Measurements from ENCODE around the gene PITPNM2.

Gene PITPNM2

DNA sequence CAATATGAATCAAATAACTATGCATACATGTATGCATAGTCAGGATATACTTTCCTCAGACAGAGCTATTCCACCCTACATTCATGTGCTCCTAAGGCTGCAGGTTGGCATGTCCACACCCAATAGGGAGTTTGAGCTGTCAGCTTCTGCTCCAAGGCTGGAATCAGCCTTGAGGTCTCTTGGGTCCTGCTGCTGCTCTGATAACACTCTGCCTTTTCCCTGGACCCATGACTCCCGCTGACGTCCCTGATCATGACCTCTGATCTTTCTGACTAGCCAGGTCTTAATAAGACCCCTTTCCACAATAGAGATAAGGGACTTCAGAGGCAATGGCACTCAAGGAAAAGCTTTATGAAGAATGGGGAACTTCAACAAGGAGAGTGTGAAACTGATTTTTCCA is 5.7 kb downstream of the PITPNM2 start:
- DNase-seq (ENCODE audit: low read depth, low spot score) = no peak
- H3K27ac ChIP-seq = no peak overlapping the region

- no peak overlapping the region for H3K27ac ChIP-seq
Observed at GRCh38 chr12:123143736-123144461, 7.0 kb downstream of the PITPNM2 start.

DNA sequence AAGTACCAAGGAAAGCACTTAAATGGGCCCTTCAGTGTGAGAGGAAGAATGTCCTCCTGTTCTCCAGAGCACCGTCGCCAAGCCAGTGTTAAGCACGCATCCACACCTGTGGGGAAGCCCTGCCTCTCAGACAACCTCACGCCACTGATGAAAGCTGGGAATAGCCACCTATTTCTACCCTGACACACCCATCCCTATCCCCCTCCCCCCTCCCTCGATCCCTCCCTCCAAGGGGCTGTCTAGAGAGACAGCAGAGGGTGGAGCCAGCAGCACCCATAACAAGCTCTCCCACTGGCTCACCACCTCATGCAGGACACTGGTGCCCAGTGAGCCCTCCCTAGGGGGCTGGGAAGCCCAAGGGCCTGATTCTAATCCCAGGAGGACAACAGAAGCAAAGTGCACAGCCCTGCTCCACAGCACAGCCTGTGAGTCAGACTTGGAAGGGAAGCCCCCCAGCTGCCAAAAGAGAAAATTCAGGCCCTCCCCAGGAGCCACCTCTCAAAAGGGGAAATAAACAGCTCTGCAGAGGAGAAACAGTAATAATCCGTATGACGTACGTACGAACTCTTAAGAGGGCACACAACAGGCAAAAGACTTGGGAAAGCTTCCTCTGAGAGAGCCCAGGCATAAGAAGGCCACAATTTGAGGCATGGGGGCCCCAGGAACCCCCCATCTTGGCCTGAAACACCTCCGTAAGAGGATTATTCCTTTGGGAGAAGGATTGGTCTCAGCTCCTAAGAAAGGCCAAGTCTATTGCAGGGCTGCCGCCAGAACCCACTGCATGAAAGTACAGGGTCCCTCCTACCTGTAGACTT is 7.8 kb downstream of the PITPNM2 start:
- H3K27ac ChIP-seq = no peak overlapping the region
- DNase-seq (ENCODE audit: low read depth, low spot score) = no peak

More at GRCh38 chr12:123143736-123144461, 7.0 kb downstream of the PITPNM2 start:
- no peak for DNase-seq (ENCODE audit: low read depth, low spot score)

- no peak for DNase-seq (ENCODE audit: low read depth, low spot score)
- H3K27ac ChIP-seq = no peak overlapping the region
Observed at GRCh38 chr12:123142518-123142840, 8.4 kb downstream of the PITPNM2 start.

DNA sequence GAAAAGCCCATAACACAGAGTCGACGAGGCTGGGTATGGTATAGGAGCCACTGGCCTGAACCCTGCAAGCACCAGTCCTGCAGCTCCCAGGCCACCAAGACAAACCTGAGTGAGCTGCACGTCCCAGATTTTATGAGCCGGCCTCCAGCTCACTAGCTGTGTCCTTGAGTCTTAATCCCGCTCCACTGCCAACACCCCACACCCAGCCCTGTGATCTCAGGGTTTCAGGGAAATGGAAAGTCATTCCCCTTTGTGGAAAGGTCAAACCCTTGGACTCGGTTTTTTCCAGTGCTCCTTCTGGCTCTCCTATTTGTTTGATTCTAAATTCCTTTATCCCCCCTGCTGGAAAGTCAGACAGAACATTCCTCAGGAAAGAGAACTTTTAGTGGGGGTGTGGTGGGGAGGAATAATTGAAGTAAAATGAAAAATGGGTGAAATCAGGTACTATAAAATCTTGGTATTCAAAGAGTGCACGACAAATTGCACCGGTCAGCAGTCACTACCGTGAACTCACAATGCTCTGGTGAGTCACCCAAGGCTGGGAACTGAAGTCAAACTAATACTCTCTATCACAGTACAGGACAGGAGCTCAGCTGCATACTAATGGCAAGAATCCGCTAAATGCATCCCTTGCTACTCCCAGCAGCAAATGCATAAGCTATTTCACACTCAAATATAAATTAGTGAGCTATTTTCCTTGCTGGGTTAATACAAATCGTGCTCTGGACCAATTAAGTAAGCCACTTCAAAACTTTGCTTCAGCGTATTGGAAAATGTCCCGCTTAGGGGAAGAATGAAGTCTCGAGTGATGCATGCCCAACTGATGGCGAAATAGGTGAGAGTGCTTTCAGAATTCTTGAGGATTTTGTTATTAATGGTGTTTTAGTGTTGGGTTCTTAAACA is 9.0 kb downstream of the PITPNM2 start:
- no peak for DNase-seq (ENCODE audit: low read depth, low spot score)
- no peak overlapping the region for H3K27ac ChIP-seq

GRCh38 chr12:123140676-123141614 is 9.9 kb downstream of the PITPNM2 start:
- H3K27ac ChIP-seq = no peak overlapping the region
- DNase-seq (ENCODE audit: low read depth, low spot score) = no peak

DNA sequence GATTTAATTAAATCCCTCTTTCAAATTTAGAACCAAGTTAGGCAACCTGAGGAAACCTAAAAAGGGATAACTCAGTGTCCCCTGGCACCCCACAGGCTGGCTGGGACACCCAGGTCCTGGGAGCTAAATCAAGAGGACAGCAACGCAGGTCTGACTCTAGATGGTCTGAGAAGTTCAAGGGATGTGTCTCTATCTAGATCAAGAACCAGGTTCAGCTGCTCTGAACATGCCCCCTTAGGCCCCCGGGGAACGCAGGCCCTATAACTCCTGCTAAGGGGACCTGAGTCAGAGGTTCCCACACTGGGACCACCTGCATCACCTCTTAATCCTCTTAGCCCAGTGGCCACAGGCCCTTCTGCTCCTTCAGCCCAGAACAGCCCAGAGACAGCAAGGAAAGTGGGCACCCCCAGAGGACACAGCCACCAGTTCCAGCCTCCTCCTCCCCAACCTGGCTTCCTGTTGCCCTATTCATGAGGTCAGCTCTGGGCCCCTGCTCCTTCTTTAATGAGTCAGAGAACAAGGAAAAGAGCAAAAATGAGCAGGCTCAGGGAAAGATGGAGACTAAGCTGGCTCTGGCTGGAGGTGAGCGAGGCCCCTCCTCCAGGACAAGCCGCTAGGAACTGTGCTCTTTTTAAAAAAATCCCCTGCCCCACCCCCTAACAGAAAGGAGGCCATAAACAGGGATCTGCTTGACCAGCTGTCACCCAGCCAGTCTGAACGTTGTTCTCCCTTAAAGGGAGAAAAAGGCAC is 10.8 kb downstream of the PITPNM2 start:
- no peak for DNase-seq (ENCODE audit: low read depth, low spot score)
- no peak overlapping the region for H3K27ac ChIP-seq

DNA sequence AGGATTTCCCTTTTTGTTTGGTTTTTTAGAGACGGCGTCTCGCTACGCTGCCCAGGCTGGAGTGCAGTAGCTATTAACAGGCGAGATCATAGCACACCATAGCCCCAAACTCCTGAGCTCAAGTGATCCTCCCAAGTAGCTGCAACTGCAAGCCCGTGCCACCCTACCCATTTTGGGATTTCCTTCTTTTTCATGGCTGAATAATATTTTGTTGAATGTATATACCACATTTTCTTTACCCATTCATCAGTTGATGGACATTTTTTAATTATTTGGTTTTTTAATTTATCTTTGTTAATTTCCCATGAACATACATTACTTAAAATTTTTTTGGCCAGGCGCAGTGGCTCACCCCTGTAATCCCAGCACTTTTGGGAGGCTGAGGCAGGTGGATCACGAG is 15.2 kb downstream of the PITPNM2 start:
- no peak for DNase-seq (ENCODE audit: low read depth, low spot score)
- H3K27ac ChIP-seq = no peak overlapping the region

- DNase-seq (ENCODE audit: low read depth, low spot score) = no peak
Observed at GRCh38 chr12:123134826-123135225, 16.1 kb downstream of the PITPNM2 start.

GRCh38 chr12:123134271-123134671 is 16.6 kb downstream of the PITPNM2 start:
- H3K27ac ChIP-seq = no peak overlapping the region
- no peak for DNase-seq (ENCODE audit: low read depth, low spot score)

More at GRCh38 chr12:123134826-123135225, 16.1 kb downstream of the PITPNM2 start:
- H3K27ac ChIP-seq = no peak overlapping the region

DNA sequence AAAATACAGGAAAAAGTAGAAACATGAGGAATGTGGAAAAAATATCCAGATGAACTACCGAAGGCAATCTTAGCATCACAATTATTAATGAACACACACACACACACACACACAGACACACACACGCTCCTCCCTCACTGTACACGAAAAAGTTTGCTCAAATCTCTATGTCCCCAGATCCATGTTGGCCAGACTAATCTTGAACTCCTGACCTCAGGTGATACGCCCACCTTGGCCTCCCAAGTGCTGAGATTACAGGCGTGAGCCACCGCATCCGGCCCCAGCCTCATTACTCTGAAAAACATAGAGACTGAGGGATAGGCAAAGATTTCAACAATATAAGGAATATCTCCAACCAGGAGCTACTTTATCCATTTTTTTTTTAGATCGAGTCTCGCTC is 17.2 kb downstream of the PITPNM2 start:
- H3K27ac ChIP-seq = no peak overlapping the region

DNA sequence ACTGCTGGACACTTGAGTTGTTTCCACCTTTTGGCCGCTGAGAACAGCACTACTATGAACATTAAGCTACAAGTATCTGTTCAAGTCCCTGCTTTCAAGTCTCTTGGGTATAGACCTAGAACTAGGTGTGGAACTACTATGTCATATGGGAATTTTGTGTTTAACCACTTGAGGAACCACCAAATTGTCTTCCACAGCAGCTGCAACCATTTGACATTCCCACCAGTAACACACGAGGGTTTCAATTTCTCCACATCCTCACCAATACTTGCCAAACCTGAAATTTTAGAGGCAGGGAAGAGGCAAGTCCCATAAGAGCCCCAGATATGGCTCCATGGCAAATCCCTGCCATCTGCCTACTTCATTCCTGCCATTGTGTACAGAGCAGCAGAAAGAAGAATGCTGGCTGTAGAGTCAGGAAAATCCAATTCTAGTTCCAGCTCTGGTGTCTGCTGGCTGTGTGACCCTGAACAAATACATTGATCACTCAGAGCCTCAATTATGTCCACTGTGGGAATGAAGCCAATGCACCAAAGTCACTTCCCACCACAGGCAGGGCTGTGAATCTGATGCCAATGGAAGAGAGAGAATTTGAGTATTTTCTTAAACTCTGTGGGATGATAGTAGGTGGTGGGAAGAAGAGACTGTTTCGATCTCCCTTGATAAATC is 17.8 kb downstream of the PITPNM2 start:
- no peak overlapping the region for H3K27ac ChIP-seq
- DNase-seq (ENCODE audit: low read depth, low spot score) = no peak

More for the DNA sequence above, 17.2 kb downstream of the PITPNM2 start:
- DNase-seq (ENCODE audit: low read depth, low spot score) = no peak

DNA sequence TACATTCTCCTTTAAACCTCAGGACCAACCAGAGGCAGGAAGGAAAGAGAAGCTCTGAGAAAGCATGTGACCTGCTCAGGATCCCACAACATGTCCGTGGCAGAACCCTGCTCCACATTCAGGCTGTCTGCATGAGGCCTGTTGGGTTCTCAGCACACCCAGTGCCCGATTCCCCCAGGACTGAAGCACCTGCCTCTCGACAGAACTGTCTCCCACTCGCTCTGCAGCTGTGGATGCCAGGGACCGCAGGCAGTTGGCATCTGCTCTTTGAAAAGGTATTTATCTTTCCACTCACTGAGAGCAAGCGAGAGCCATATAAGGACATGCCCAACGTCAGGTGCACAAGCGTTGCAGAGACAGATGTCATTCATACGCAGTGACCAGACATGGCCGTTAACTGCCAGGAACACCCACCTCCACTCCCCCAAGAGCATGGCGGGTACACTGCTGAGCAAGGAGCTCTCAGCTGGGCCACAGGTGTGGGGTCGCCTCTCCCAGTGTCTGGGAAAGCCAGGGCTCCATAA is 18.9 kb downstream of the PITPNM2 start:
- DNase-seq (ENCODE audit: low read depth, low spot score) = no peak
- no peak overlapping the region for H3K27ac ChIP-seq

DNA sequence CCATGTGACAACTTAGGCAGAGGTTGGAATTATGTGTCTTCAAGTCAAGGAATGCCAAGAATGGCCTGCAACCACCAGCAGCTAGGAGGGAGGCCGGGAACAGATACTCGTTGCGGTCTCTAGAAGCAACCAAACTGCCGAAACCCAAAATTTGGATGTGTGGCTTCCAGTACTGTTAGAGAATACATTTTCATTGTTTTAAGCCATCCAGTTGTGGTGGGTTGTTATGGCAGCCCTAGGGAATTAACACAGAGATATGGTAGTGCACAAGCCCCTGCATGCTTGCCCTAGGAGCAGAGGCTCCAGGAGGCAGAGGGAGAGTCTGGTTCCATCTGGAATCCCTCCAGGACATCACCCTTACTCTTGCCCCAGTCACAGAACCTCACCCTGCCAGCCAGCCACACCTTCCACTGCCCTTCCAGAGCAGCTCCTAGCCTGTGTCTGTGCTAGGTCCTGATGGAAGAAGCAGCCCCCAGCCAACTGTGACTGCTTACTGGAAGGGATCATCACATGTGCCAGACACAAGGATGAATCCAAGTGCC is 19.5 kb downstream of the PITPNM2 start:
- no peak overlapping the region for H3K27ac ChIP-seq
- no peak for DNase-seq (ENCODE audit: low read depth, low spot score)

GRCh38 chr12:123129621-123130020 is 21.3 kb downstream of the PITPNM2 start:
- no peak overlapping the region for H3K27ac ChIP-seq
- no peak for DNase-seq (ENCODE audit: low read depth, low spot score)

GRCh38 chr12:123127182-123127495 is 23.8 kb downstream of the PITPNM2 start:
- peak overlapping the region; percentile 42 for H3K27ac ChIP-seq
- no peak for DNase-seq (ENCODE audit: low read depth, low spot score)

DNA sequence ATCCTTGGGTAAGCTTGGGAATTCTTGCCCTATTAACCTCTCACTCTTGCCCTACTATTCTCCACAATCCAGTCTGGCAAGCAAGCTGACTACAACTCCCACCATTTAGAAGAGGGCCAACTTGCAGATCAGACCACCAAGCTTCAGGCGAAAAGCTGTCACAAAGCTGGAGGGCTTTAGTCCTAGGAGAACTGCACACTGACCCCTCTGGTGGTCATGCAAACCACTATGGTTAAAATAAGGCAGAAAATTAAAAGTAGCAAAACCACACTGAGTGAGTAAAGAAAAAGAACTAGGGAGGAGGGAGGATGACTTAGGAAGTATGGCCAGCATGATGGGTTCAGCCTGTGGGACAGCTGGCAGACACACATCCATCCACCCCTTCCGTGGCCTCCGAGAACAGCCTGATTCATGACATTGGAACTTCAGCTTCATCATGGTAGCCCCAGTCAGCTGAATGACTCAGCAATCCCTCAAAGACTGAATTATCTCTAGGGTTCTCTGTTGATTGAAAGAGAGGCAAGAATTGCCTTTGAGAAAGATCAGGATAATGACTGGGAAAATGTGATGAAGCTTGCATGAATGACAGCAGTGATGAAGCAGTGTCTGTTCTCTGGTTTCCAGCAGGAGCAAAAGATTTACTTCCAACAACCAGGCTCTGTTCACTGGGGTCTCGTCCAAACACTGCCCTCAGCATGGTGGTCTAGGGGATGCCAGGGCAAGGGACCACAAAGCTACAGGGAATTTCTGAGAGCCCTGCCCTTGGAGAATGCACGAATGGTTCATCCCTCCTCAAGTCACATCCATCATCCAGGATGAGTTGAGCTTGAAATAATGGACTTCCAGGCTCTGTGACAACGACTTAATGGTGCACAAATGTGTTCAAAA is 24.4 kb downstream of the PITPNM2 start:
- DNase-seq (ENCODE audit: low read depth, low spot score) = peak; percentile 72
- peak overlapping the region; percentile 42 for H3K27ac ChIP-seq
